ENCODE measurements around the gene HLA-DPB1. TPM values are rescaled to one million over a fixed set of nuclear protein-coding genes. Genes with fewer than 3 reads are reported as not detected.

Gene HLA-DPB1
- total RNA-seq, 1 donor from 2014 or later = 34.1 TPM

DNA sequence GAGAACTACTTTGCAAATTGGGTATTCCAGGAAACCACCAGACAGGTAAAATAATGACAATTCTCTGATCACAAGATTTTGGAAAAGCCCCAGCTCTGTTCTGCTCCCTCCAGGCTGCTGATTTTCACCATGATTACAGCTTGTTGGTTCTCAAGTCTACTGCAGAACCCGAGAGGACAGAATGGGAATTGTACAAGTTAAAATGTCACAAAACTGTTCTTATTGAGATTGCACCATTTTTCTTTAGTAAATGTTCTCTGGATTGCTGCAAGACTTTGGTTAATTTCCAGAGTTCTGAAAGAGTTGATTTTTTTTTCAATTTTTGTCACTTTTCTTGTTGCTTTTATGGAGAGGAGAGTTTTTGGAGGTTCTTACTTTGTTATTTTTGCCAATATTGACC lies 39.3 kb upstream of the HLA-DPB1 start:
- TF ChIP-seq, protein P1, sequence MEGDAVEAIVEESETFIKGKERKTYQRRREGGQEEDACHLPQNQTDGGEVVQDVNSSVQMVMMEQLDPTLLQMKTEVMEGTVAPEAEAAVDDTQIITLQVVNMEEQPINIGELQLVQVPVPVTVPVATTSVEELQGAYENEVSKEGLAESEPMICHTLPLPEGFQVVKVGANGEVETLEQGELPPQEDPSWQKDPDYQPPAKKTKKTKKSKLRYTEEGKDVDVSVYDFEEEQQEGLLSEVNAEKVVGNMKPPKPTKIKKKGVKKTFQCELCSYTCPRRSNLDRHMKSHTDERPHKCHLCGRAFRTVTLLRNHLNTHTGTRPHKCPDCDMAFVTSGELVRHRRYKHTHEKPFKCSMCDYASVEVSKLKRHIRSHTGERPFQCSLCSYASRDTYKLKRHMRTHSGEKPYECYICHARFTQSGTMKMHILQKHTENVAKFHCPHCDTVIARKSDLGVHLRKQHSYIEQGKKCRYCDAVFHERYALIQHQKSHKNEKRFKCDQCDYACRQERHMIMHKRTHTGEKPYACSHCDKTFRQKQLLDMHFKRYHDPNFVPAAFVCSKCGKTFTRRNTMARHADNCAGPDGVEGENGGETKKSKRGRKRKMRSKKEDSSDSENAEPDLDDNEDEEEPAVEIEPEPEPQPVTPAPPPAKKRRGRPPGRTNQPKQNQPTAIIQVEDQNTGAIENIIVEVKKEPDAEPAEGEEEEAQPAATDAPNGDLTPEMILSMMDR (IDR thresholded peaks at IDR 0.05; ENCODE audit: borderline replicate concordance) = no peak
- H3K27ac ChIP-seq (replicated peaks) = no peak overlapping the region
- intact Hi-C loops (cut with micrococcal nuclease) = no loop called here

GRCh38 chr6:33040157-33040556 lies 35.6 kb upstream of the HLA-DPB1 start:
- no peak overlapping the region for H3K4me3 ChIP-seq
- peaks cover 8% of the 10 kb centered on the region for H3K9me3 ChIP-seq (replicated peaks)
- H3K36me3 ChIP-seq = no peaks in the 10 kb centered on the region
- no peak overlapping the region for H3K27ac ChIP-seq (replicated peaks)
- TF ChIP-seq, protein P1 (IDR thresholded peaks at IDR 0.05; ENCODE audit: borderline replicate concordance) = no peak
- DNase-seq = no peak
- no peaks in the 10 kb centered on the region for H3K27me3 ChIP-seq (ENCODE audit: low read depth)
- intact Hi-C loops (cut with micrococcal nuclease) = no loop called here
- H3K4me1 ChIP-seq = no peaks in the 10 kb centered on the region

More for the DNA sequence above, 39.3 kb upstream of the HLA-DPB1 start:
- H3K36me3 ChIP-seq = no peaks in the 10 kb centered on the region
- H3K9me3 ChIP-seq (replicated peaks) = peaks cover 17% of the 10 kb centered on the region
- DNase-seq = no peak
- no peaks in the 10 kb centered on the region for H3K4me1 ChIP-seq
- no peak overlapping the region for H3K4me3 ChIP-seq
- H3K27me3 ChIP-seq (ENCODE audit: low read depth) = no peaks in the 10 kb centered on the region

GRCh38 chr6:33049323-33050013 lies 26.3 kb upstream of the HLA-DPB1 start:
- no peak overlapping the region for H3K27ac ChIP-seq (replicated peaks)
- H3K27me3 ChIP-seq (ENCODE audit: low read depth) = peaks cover 10% of the 10 kb centered on the region
- DNase-seq = no peak
- no peaks in the 10 kb centered on the region for H3K36me3 ChIP-seq
- H3K4me1 ChIP-seq = peaks cover 4% of the 10 kb centered on the region
- intact Hi-C loops (cut with micrococcal nuclease) = no loop called here
- TF ChIP-seq, protein P1 (IDR thresholded peaks at IDR 0.05; ENCODE audit: borderline replicate concordance) = peak; percentile 31
- H3K4me3 ChIP-seq = no peak overlapping the region
- H3K9me3 ChIP-seq (replicated peaks) = no peaks in the 10 kb centered on the region

- TF ChIP-seq, protein P1 (IDR thresholded peaks at IDR 0.05; ENCODE audit: borderline replicate concordance) = no peak
- no peak for DNase-seq
- Histone ChIP-seq H3K4me3 (no peak overlapping the region), H3K36me3 (no peaks in the 10 kb centered on the region), H3K27ac (replicated peaks) (no peak overlapping the region), H3K4me1 (peaks cover 4% of the 10 kb centered on the region), H3K27me3 (ENCODE audit: low read depth) (peaks cover 10% of the 10 kb centered on the region), H3K9me3 (replicated peaks) (no peaks in the 10 kb centered on the region)
- intact Hi-C loops (cut with micrococcal nuclease) = no loop called here
These were observed 25.6 kb upstream of the HLA-DPB1 start for GRCh38 chr6:33050014-33050810.

DNA sequence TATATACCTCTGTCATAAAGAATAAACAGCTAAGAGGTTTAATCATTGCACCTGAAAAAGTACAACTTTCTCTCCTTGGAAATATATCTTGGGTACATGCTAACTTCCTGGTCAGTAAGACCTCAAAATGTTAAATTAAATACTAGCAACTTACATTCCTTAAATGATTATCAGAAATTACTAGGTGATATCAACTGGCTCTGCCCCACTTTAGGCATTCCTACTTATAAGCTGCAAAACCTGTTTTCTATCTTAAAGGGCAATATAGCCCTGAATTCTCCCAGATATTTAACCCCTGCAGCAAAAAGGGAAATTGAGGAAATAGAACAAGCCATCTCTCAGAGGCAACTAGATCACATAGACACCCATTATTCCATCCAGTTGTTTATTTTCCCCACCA lies 23.2 kb upstream of the HLA-DPB1 start:
- TF ChIP-seq, protein P1 (IDR thresholded peaks at IDR 0.05; ENCODE audit: borderline replicate concordance) = no peak
- H3K27me3 ChIP-seq (ENCODE audit: low read depth) = peaks cover 6% of the 10 kb centered on the region
- peaks cover 4% of the 10 kb centered on the region for H3K4me1 ChIP-seq
- no peaks in the 10 kb centered on the region for H3K9me3 ChIP-seq (replicated peaks)
- no peak for DNase-seq
- intact Hi-C loops (cut with micrococcal nuclease) = no loop called here
- H3K27ac ChIP-seq (replicated peaks) = no peak overlapping the region
- H3K36me3 ChIP-seq = no peaks in the 10 kb centered on the region
- no peak overlapping the region for H3K4me3 ChIP-seq
